Hepatocyte (in vitro differentiated cells): ENCODE results near the gene ARMC5. TPM values are rescaled to one million over a fixed set of nuclear protein-coding genes. Genes with fewer than 3 reads are reported as not detected.

Experiments used
- DNase-seq: peaks from one replicate; pipeline ENCODE4 v3.0.0-alpha.2; 2016; ENCODE audit warnings: low spot score
- H2AFZ ChIP-seq: fragments of 200-600 bp; sonication (generic); 2 replicates; pipeline ENCODE4 v1.6.0; 2016; ENCODE audit warnings: antibody characterized with exemption, mild to moderate bottlenecking
- H3K27ac ChIP-seq: fragments of 200-600 bp; sonication (generic); 2 replicates; pipeline ENCODE4 v1.5.1; 2016; ENCODE audit warnings: mild to moderate bottlenecking
- H3K27me3 ChIP-seq: fragments of 200-600 bp; sonication (generic); 2 replicates; pipeline ENCODE4 v1.6.1; 2016
- H3K36me3 ChIP-seq: fragments of 200-600 bp; sonication (generic); replicated peaks from 2 replicates; pipeline ENCODE4 v1.5.1; 2016; ENCODE audit warnings: low read depth; ENCODE audit not compliant: insufficient read depth
- H3K4me1 ChIP-seq: fragments of 200-600 bp; sonication (generic); 2 replicates; pipeline ENCODE4 v1.5.1; 2016; ENCODE audit warnings: mild to moderate bottlenecking, moderate library complexity; ENCODE audit not compliant: insufficient read depth
- H3K4me2 ChIP-seq: fragments of 200-600 bp; sonication (generic); 2 replicates; pipeline ENCODE4 v1.6.0; 2016
- H3K4me3 ChIP-seq: fragments of 200-600 bp; sonication (generic); 2 replicates; pipeline ENCODE4 v1.5.1; 2016; ENCODE audit warnings: mild to moderate bottlenecking
- H3K79me2 ChIP-seq: fragments of 200-600 bp; sonication (generic); 2 replicates; pipeline ENCODE4 v1.6.0; 2017; ENCODE audit warnings: mild to moderate bottlenecking
- H3K9me2 ChIP-seq: fragments of 200-600 bp; sonication (generic); replicated peaks from 2 replicates; pipeline ENCODE4 v1.6.0; 2017; ENCODE audit warnings: mild to moderate bottlenecking; ENCODE audit not compliant: insufficient read depth
- H3K9me3 ChIP-seq: fragments of 200-600 bp; sonication (generic); 2 replicates; pipeline ENCODE4 v1.5.1; 2016; ENCODE audit warnings: low read depth, mild to moderate bottlenecking
- H4K20me1 ChIP-seq: fragments of 200-600 bp; sonication (generic); 2 replicates; pipeline ENCODE4 v1.6.0; 2016; ENCODE audit warnings: mild to moderate bottlenecking; ENCODE audit not compliant: insufficient read depth, poor library complexity, severe bottlenecking
- CTCF ChIP-seq: fragments of 200-600 bp; sonication (generic); IDR thresholded peaks from 2 replicates; pipeline ENCODE4 v1.5.1; 2016; ENCODE audit warnings: antibody characterized with exemption, mild to moderate bottlenecking; ENCODE audit not compliant: poor library complexity
- EZH2 ChIP-seq: fragments of 200-600 bp; sonication (generic); IDR thresholded peaks from 2 replicates; pipeline ENCODE4 v1.6.1; 2016; ENCODE audit warnings: antibody characterized with exemption, mild to moderate bottlenecking, borderline replicate concordance
- EZH2phosphoT487 ChIP-seq: fragments of 200-600 bp; sonication (generic); IDR thresholded peaks from one replicate; pipeline ENCODE4 v1.6.1; 2018; ENCODE audit warnings: antibody characterized with exemption, mild to moderate bottlenecking, low read depth, moderate library complexity; ENCODE audit not compliant: unreplicated experiment, severe bottlenecking
- WGBS: methylation state at CpG from one replicate; pipeline ENCODE4 v1.1.6; 2016; ENCODE audit warnings: low lambda C conversion rate; ENCODE audit errors: missing lambda C conversion rate; 5-methylcytosine and 5-hydroxymethylcytosine counted together
- polyA plus RNA-seq: library from polyadenylated mRNA; unstranded; fragments of >200 nt; fragmentation: Nextera tagmentation; extraction: Ambion mirVana; gene quantifications from 2 replicates; pipeline ENCODE4 v1.2.1, GENCODE V29; 2016
- total RNA-seq: library from RNA; depleted of rRNA; stranded (reverse); fragments of >200 nt; gene quantifications from 2 replicates; pipeline ENCODE4 v1.2.3, GENCODE V29; 2014

ARMC5 gene
- total and polyA plus RNA-seq, 2 experiments from 2014 or later = 12.2 to 19.4 TPM

GRCh38 chr16:31473264-31473984, 14.1 kb downstream of the ARMC5 start:
- H4K20me1 ChIP-seq = no peaks in the 10 kb centered on the region
- no peak for DNase-seq
- 94% methylated on average over 17 of the region's 17 CpGs for WGBS
- H3K27me3 ChIP-seq = no peaks in the 10 kb centered on the region
- no peak overlapping the region for H3K4me2 ChIP-seq
- no peak overlapping the region for H3K4me3 ChIP-seq
- H3K9me3 ChIP-seq = no peaks in the 10 kb centered on the region
- H3K4me1 ChIP-seq = peaks cover 19% of the 10 kb centered on the region
- no peaks in the 10 kb centered on the region for H3K9me2 ChIP-seq
- H3K27ac ChIP-seq = no peak overlapping the region
- no peak overlapping the region for H2AFZ ChIP-seq
- no peak for TF ChIP-seq EZH2phosphoT487
- TF ChIP-seq EZH2 = no peak
- TF ChIP-seq CTCF = no peak
- no peaks in the 10 kb centered on the region for H3K36me3 ChIP-seq
- no peaks in the 10 kb centered on the region for H3K79me2 ChIP-seq

GRCh38 chr16:31474173-31474714, 14.9 kb downstream of the ARMC5 start:
- H3K9me2 ChIP-seq = no peaks in the 10 kb centered on the region
- no peak overlapping the region for H3K4me2 ChIP-seq
- H2AFZ ChIP-seq = no peak overlapping the region
- no peak overlapping the region for H3K27ac ChIP-seq
- H3K9me3 ChIP-seq = no peaks in the 10 kb centered on the region
- H3K36me3 ChIP-seq = no peaks in the 10 kb centered on the region
- H4K20me1 ChIP-seq = no peaks in the 10 kb centered on the region
- no peaks in the 10 kb centered on the region for H3K79me2 ChIP-seq
- TF ChIP-seq CTCF (no peak), EZH2phosphoT487 (no peak), EZH2 (no peak)
- no peak for DNase-seq
- 89% methylated on average over 12 of the region's 12 CpGs for WGBS
- no peak overlapping the region for H3K4me3 ChIP-seq
- H3K27me3 ChIP-seq = no peaks in the 10 kb centered on the region
- H3K4me1 ChIP-seq = peaks cover 19% of the 10 kb centered on the region

GRCh38 chr16:31474773-31475738, 15.8 kb downstream of the ARMC5 start:
- Histone ChIP-seq H3K4me3 (no peak overlapping the region), H3K9me2 (no peaks in the 10 kb centered on the region), H4K20me1 (no peaks in the 10 kb centered on the region), H3K27ac (no peak overlapping the region), H3K27me3 (no peaks in the 10 kb centered on the region), H3K36me3 (no peaks in the 10 kb centered on the region), H3K4me2 (no peak overlapping the region), H3K9me3 (no peaks in the 10 kb centered on the region), H2AFZ (no peak overlapping the region), H3K79me2 (no peaks in the 10 kb centered on the region), H3K4me1 (peaks cover 19% of the 10 kb centered on the region)
- TF ChIP-seq EZH2 (no peak), EZH2phosphoT487 (no peak), CTCF (no peak)
- 91% methylated on average over 12 of the region's 12 CpGs for WGBS
- DNase-seq = no peak
